B cell (primary cell): ENCODE data around the gene DHX40.

Source experiments
- EZH2 ChIP-seq: IDR thresholded peaks from 2 replicates; pipeline ENCODE4 v1.6.1; 2012; ENCODE audit warnings: borderline replicate concordance, low read depth, mild to moderate bottlenecking, moderate library complexity, low read length; ENCODE audit not compliant: insufficient read depth, poor library complexity, severe bottlenecking
- TF ChIP-seq, protein P1 (sequence below): fragments of 200-600 bp; IDR thresholded peaks from one replicate; pipeline ENCODE4 v1.8.0; 2022; ENCODE audit warnings: antibody characterized with exemption, mild to moderate bottlenecking

DNA sequence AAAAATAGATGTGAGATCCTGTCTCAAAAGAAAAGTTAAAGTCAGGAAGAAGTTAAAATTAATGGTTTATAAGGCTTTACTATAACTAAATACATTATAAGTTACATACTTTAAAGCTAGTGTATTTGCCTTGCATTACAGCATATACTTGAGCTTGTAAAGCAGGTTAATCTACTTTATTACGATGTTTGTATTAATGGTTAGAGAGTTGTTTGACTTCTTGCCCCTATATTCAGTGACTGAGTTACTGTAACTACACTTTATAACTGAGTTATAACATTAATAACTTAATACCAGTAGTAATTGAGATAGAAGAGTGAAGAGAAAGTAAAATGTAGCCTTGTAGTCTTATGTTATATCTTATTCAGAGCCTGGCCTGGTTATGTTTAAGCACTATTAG is 77.2 kb downstream of the DHX40 start:
- TF ChIP-seq, protein P1, sequence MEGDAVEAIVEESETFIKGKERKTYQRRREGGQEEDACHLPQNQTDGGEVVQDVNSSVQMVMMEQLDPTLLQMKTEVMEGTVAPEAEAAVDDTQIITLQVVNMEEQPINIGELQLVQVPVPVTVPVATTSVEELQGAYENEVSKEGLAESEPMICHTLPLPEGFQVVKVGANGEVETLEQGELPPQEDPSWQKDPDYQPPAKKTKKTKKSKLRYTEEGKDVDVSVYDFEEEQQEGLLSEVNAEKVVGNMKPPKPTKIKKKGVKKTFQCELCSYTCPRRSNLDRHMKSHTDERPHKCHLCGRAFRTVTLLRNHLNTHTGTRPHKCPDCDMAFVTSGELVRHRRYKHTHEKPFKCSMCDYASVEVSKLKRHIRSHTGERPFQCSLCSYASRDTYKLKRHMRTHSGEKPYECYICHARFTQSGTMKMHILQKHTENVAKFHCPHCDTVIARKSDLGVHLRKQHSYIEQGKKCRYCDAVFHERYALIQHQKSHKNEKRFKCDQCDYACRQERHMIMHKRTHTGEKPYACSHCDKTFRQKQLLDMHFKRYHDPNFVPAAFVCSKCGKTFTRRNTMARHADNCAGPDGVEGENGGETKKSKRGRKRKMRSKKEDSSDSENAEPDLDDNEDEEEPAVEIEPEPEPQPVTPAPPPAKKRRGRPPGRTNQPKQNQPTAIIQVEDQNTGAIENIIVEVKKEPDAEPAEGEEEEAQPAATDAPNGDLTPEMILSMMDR = no peak
- no peak for TF ChIP-seq EZH2
